Measurements from ENCODE around the gene PEX11G.
A peak's percentile ranks its signal among the peaks of the same experiment; 100 is the strongest.

Gene PEX11G

GRCh38 chr19:7515645-7516151, 26.9 kb upstream of the PEX11G start, which contains the start of gene ZNF358:
ZNF358 (plus strand) TSS chr19:7516103; CDS start chr19:7519243, 3,140 bp downstream.
- peaks cover 14% of the 10 kb centered on the region; the same call in 1 of the 2 replicates for H3K27me3 ChIP-seq (ENCODE audit: insufficient read depth, low read length)
- no peaks in the 10 kb centered on the region for H3F3A ChIP-seq (ENCODE audit: insufficient read depth, low read length)
- H3K9me3 ChIP-seq (ENCODE audit: low read length), result no peaks in the 10 kb centered on the region
- H3K4me3 ChIP-seq (ENCODE audit: low read depth, low read length, poor library complexity, severe bottlenecking), result peak within 1 kb of the TSS; percentile 29
- H2AFZ ChIP-seq (ENCODE audit: low read length), result no peak within 1 kb of the TSS
- H3K36me3 ChIP-seq (ENCODE audit: insufficient read depth, low read length), result no peaks in the 10 kb centered on the region
- no peaks in the 10 kb centered on the region for H3K79me2 ChIP-seq (ENCODE audit: insufficient read depth, low read length)
- H4K20me1 ChIP-seq (ENCODE audit: insufficient read depth, low read length), result no peaks in the 10 kb centered on the region
- no peak within 1 kb of the TSS; the same call in 1 of the 2 replicates for H3K9ac ChIP-seq (ENCODE audit: low read length)
- no peaks in the 10 kb centered on the region for H3K4me1 ChIP-seq (ENCODE audit: insufficient read depth, low read length, severe bottlenecking)
- H3K4me2 ChIP-seq (ENCODE audit: low read length), result peak within 1 kb of the TSS; percentile 46
- TF ChIP-seq CTCF (IDR thresholded peaks at IDR 0.05; ENCODE audit: low read length) (no peak), EZH2 (IDR thresholded peaks at IDR 0.05; ENCODE audit: borderline replicate concordance, low read length) (no peak)
- no peak within 1 kb of the TSS for H3K27ac ChIP-seq (ENCODE audit: low read depth, low read length, poor library complexity, severe bottlenecking)
- H3K9me2 ChIP-seq (ENCODE audit: low read depth, low read length), result no peaks in the 10 kb centered on the region

- no peak overlapping the region for H3K4me3 ChIP-seq (ENCODE audit: low read depth, low read length, poor library complexity, severe bottlenecking)
Observed at GRCh38 chr19:7515110-7515644, 26.3 kb upstream of the PEX11G start.

GRCh38 chr19:7513809-7514642, 25.2 kb upstream of the PEX11G start:
- no peaks in the 10 kb centered on the region for H3K79me2 ChIP-seq (ENCODE audit: insufficient read depth, low read length)
- no peaks in the 10 kb centered on the region for H4K20me1 ChIP-seq (ENCODE audit: insufficient read depth, low read length)
- no peak overlapping the region for H3K27ac ChIP-seq (ENCODE audit: low read depth, low read length, poor library complexity, severe bottlenecking)
- H3K4me2 ChIP-seq (ENCODE audit: low read length), result no peak overlapping the region
- H3K4me3 ChIP-seq (ENCODE audit: low read depth, low read length, poor library complexity, severe bottlenecking), result no peak overlapping the region
- no peaks in the 10 kb centered on the region for H3K9me3 ChIP-seq (ENCODE audit: low read length)
- no peak overlapping the region for H3K9ac ChIP-seq (ENCODE audit: low read length)
- H3K4me1 ChIP-seq (ENCODE audit: insufficient read depth, low read length, severe bottlenecking), result no peaks in the 10 kb centered on the region
- no peak overlapping the region for H2AFZ ChIP-seq (ENCODE audit: low read length)
- no peaks in the 10 kb centered on the region for H3K9me2 ChIP-seq (ENCODE audit: low read depth, low read length)
- peaks cover 14% of the 10 kb centered on the region; the same call in 1 of the 2 replicates for H3K27me3 ChIP-seq (ENCODE audit: insufficient read depth, low read length)
- no peak for TF ChIP-seq CTCF (IDR thresholded peaks at IDR 0.05; ENCODE audit: low read length)
- TF ChIP-seq EZH2 (IDR thresholded peaks at IDR 0.05; ENCODE audit: borderline replicate concordance, low read length), result no peak
- no peaks in the 10 kb centered on the region for H3F3A ChIP-seq (ENCODE audit: insufficient read depth, low read length)
- H3K36me3 ChIP-seq (ENCODE audit: insufficient read depth, low read length), result no peaks in the 10 kb centered on the region

More at GRCh38 chr19:7515110-7515644, 26.3 kb upstream of the PEX11G start:
- no peaks in the 10 kb centered on the region for H3K4me1 ChIP-seq (ENCODE audit: insufficient read depth, low read length, severe bottlenecking)
- H3K9ac ChIP-seq (ENCODE audit: low read length), result no peak overlapping the region; the same call in 1 of the 2 replicates
- no peaks in the 10 kb centered on the region for H3F3A ChIP-seq (ENCODE audit: insufficient read depth, low read length)
- no peaks in the 10 kb centered on the region for H3K9me3 ChIP-seq (ENCODE audit: low read length)
- no peak for TF ChIP-seq CTCF (IDR thresholded peaks at IDR 0.05; ENCODE audit: low read length)
- no peak for TF ChIP-seq EZH2 (IDR thresholded peaks at IDR 0.05; ENCODE audit: borderline replicate concordance, low read length)
- H3K79me2 ChIP-seq (ENCODE audit: insufficient read depth, low read length), result no peaks in the 10 kb centered on the region
- H3K27ac ChIP-seq (ENCODE audit: low read depth, low read length, poor library complexity, severe bottlenecking), result no peak overlapping the region
- peak overlapping the region; percentile 46; the same call in 1 of the 2 replicates for H3K4me2 ChIP-seq (ENCODE audit: low read length)
- peaks cover 14% of the 10 kb centered on the region; the same call in 1 of the 2 replicates for H3K27me3 ChIP-seq (ENCODE audit: insufficient read depth, low read length)
- no peaks in the 10 kb centered on the region for H3K36me3 ChIP-seq (ENCODE audit: insufficient read depth, low read length)
- no peak overlapping the region for H2AFZ ChIP-seq (ENCODE audit: low read length)
- no peaks in the 10 kb centered on the region for H3K9me2 ChIP-seq (ENCODE audit: low read depth, low read length)
- no peaks in the 10 kb centered on the region for H4K20me1 ChIP-seq (ENCODE audit: insufficient read depth, low read length)

Data from OCI-LY1 (cell line).